OCI-LY3 (cell line): ENCODE results near the gene SMIM43.

Experiments
- H2AFZ ChIP-seq: fragments of 200-600, 300-600 bp; shearing (Covaris generic); 2 replicates; pipeline ENCODE4 v1.6.0; 2014; ENCODE audit warnings: antibody characterized with exemption, low read depth, low read length
- H3K27ac ChIP-seq: fragments of 200-600, 300-600 bp; sonication (generic); 2 replicates; pipeline ENCODE4 v1.5.1; 2014; ENCODE audit warnings: mild to moderate bottlenecking, low read length, moderate library complexity, mixed read lengths
- H3K27me3 ChIP-seq: fragments of 200-600, 300-600 bp; sonication (generic); 2 replicates; pipeline ENCODE4 v1.6.1; 2014; ENCODE audit warnings: low read depth, low read length, mixed read lengths
- H3K36me3 ChIP-seq: fragments of 200-600, 300-600 bp; sonication (generic); replicated peaks from 2 replicates; pipeline ENCODE3; 2014; ENCODE audit warnings: low read depth, low read length, mixed read lengths
- H3K4me1 ChIP-seq: fragments of 300-600, 200-600 bp; sonication (generic); 2 replicates; pipeline ENCODE4 v1.6.1; 2014; ENCODE audit warnings: low read length, mixed read lengths
- H3K4me2 ChIP-seq: fragments of 200-600, 300-600 bp; sonication (generic); 2 replicates; pipeline ENCODE4 v1.6.1; 2014; ENCODE audit warnings: low read length, mixed read lengths
- H3K4me3 ChIP-seq: fragments of 300-600, 200-600 bp; sonication (generic); 2 replicates; pipeline ENCODE4 v1.5.1; 2014; ENCODE audit warnings: antibody characterized with exemption, mild to moderate bottlenecking, low read length, moderate library complexity
- H3K79me2 ChIP-seq: fragments of 300-600, 200-600 bp; shearing (Covaris generic); 2 replicates; pipeline ENCODE4 v1.6.1; 2014; ENCODE audit warnings: mild to moderate bottlenecking, low read length, mixed read lengths
- H3K9ac ChIP-seq: fragments of 300-600, 200-600 bp; shearing (Covaris generic); 2 replicates; pipeline ENCODE4 v1.6.0; 2014; ENCODE audit warnings: mild to moderate bottlenecking, low read length, moderate library complexity
- H3K9me3 ChIP-seq: fragments of 200-600, 300-600 bp; shearing (Covaris generic); 2 replicates; pipeline ENCODE4 v1.6.1; 2014; ENCODE audit warnings: low read length, mixed read lengths; ENCODE audit not compliant: insufficient read depth
- H4K20me1 ChIP-seq: fragments of 200-600, 300-600 bp; sonication (generic); 2 replicates; pipeline ENCODE4 v1.6.1; 2016; ENCODE audit warnings: low read length, mixed read lengths; ENCODE audit not compliant: insufficient read depth
- CTCF ChIP-seq: fragments of 200-600, 300-600 bp; sonication (generic); IDR thresholded peaks from 2 replicates; pipeline ENCODE4 v1.5.1; 2014; ENCODE audit warnings: antibody characterized with exemption, low read length, low read depth
- EZH2phosphoT487 ChIP-seq: fragments of 200-600 bp; shearing (Covaris generic); IDR thresholded peaks from 2 replicates; pipeline ENCODE4 v1.6.1; 2018; ENCODE audit warnings: antibody characterized with exemption, mixed run types, low read depth

Gene SMIM43

GRCh38 chr4:121724671-121725070 is 40.3 kb downstream of the SMIM43 start:
- Histone ChIP-seq H3K36me3 (no peaks in the 10 kb centered on the region), H3K9ac (no peak overlapping the region), H3K4me1 (peaks cover 10% of the 10 kb centered on the region), H3K27me3 (no peaks in the 10 kb centered on the region), H3K9me3 (no peaks in the 10 kb centered on the region), H4K20me1 (no peaks in the 10 kb centered on the region), H3K79me2 (no peaks in the 10 kb centered on the region), H2AFZ (0 out of 2 replicates have a peak overlapping the region, but pooled peaks have one; percentile 18), H3K4me2 (no peak overlapping the region), H3K27ac (no peak overlapping the region), H3K4me3 (no peak overlapping the region)
- TF ChIP-seq CTCF (no peak), EZH2phosphoT487 (no peak)

DNA sequence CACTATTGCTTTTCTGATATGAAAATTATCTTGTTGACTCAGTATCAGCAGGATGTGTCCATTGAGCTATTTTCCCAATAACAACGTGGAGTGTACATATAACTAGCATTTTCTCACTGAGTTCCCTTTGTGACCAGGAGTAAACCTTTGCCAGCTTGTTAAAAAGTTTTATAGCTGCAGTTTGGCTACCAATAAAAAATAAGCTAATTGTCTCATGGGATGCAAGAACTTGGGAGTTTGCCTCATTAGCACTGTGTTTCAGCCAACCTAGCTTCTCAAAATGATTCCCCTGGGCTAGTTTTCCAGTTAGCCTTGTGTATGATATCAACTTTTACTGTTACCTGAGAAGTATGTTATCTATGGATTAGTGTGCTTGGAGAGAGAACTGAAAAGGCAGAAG is 43.3 kb downstream of the SMIM43 start:
- Histone ChIP-seq H2AFZ (0 out of 2 replicates have a peak overlapping the region, but pooled peaks have one; percentile 22), H3K27ac (no peak overlapping the region), H4K20me1 (no peaks in the 10 kb centered on the region), H3K9ac (no peak overlapping the region), H3K9me3 (no peaks in the 10 kb centered on the region), H3K27me3 (no peaks in the 10 kb centered on the region), H3K36me3 (no peaks in the 10 kb centered on the region), H3K4me2 (no peak overlapping the region), H3K79me2 (no peaks in the 10 kb centered on the region), H3K4me3 (no peak overlapping the region), H3K4me1 (peaks cover 4% of the 10 kb centered on the region; the same call in 1 of the 2 replicates)
- TF ChIP-seq CTCF (no peak), EZH2phosphoT487 (no peak)

GRCh38 chr4:121720109-121720508 is 44.9 kb downstream of the SMIM43 start:
- H2AFZ ChIP-seq: no peak overlapping the region
- no peak overlapping the region for H3K4me3 ChIP-seq
- no peak overlapping the region for H3K27ac ChIP-seq
- no peaks in the 10 kb centered on the region for H3K36me3 ChIP-seq
- TF ChIP-seq EZH2phosphoT487 (no peak), CTCF (no peak)
- H3K27me3 ChIP-seq: no peaks in the 10 kb centered on the region
- H3K4me2 ChIP-seq: no peak overlapping the region
- no peaks in the 10 kb centered on the region for H3K79me2 ChIP-seq
- no peaks in the 10 kb centered on the region for H3K9me3 ChIP-seq
- no peaks in the 10 kb centered on the region for H3K4me1 ChIP-seq
- no peak overlapping the region for H3K9ac ChIP-seq
- H4K20me1 ChIP-seq: no peaks in the 10 kb centered on the region

- no peaks in the 10 kb centered on the region for H3K27me3 ChIP-seq
- no peaks in the 10 kb centered on the region for H3K9me3 ChIP-seq
- H3K27ac ChIP-seq: no peak overlapping the region
- no peak for TF ChIP-seq EZH2phosphoT487
- TF ChIP-seq CTCF: no peak
- H3K79me2 ChIP-seq: no peaks in the 10 kb centered on the region
- no peak overlapping the region for H3K4me2 ChIP-seq
- no peaks in the 10 kb centered on the region for H3K36me3 ChIP-seq
- H3K4me1 ChIP-seq: no peaks in the 10 kb centered on the region
- no peak overlapping the region for H3K9ac ChIP-seq
- no peak overlapping the region for H3K4me3 ChIP-seq
- H4K20me1 ChIP-seq: no peaks in the 10 kb centered on the region
- H2AFZ ChIP-seq: no peak overlapping the region
Measured at GRCh38 chr4:121717680-121718237, 47.2 kb downstream of the SMIM43 start.
